Stimulated activated naive CD8-positive, alpha-beta T cell treated with anti-CD3 and anti-CD28 coated beads, Interleukin-15, Interleukin-2, amounts not matched to agents 100 U/mL and 50 U/mL, for 24 hours (primary cell): ENCODE data around the gene PSMC4.

Experiments
- ATAC-seq: fragments of 150-1000 bp; cut with Tn5 transposase; one replicate; pipeline ENCODE4 v1.10.0; 2021
- DNase-seq: peaks from one replicate; pipeline ENCODE4 v3.0.0; 2021

The PSMC4 gene

GRCh38 chr19:39970675-39971379, at the start of gene PSMC4:
PSMC4 (plus strand) TSS chr19:39971165; CDS start chr19:39971203, 38 bp downstream.
- peak; percentile 99 for ATAC-seq
- DNase-seq: peak; percentile 99

GRCh38 chr19:39923862-39924261, 47.1 kb upstream of the PSMC4 start:
- no peak for DNase-seq
- ATAC-seq: no peak

GRCh38 chr19:39924389-39924788, 46.6 kb upstream of the PSMC4 start:
- no peak for DNase-seq
- ATAC-seq: no peak

DNA sequence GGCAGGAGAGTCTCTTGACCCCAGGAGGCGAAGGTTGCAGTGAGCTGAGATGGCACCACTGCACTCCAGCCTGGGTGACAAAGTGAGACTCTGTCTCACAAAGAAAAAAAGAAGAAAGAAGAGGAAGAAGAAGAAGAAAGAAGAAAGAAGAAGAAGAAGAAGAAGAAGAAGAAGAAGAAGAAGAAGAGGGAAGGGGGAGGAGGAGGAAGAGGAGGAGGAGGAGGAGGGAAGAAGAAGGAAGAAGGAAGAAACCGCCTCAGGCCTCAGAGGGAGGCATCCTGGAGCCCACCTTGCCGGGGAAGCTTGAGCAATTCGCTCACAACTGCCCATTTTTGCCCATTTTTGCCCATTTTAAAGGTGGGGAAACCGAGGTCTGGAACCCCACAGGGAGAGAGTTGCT, 46.0 kb upstream of the PSMC4 start:
- DNase-seq (no peak), ATAC-seq (no peak)

GRCh38 chr19:39926170-39926760, 44.7 kb upstream of the PSMC4 start:
- ATAC-seq (no peak), DNase-seq (no peak)

DNA sequence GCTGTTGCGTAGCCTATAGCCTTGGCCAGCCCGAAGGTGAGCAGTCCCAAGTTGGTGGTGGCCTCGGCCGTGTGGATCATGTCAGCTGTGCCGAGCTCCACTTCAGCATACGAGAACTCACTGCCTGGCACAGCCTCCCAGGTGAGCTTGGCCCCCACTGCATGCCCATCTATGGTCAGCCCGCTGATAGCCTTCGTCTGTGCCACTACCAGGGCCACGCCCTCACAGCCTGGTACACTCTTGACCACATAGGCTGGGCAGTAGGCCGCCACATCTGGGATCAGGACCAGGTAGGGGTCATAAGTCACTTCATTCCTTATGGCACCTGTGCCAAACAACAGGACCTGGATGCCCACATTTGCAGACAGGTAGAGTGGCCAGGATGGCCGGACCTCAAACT, 43.9 kb upstream of the PSMC4 start:
- DNase-seq: no peak
- ATAC-seq: no peak

- DNase-seq (no peak), ATAC-seq (peak; percentile 36)
Measured at GRCh38 chr19:39927524-39928356, 43.2 kb upstream of the PSMC4 start.

- no peak for ATAC-seq
- DNase-seq: no peak
Measured at GRCh38 chr19:39928357-39928725, 42.6 kb upstream of the PSMC4 start.

DNA sequence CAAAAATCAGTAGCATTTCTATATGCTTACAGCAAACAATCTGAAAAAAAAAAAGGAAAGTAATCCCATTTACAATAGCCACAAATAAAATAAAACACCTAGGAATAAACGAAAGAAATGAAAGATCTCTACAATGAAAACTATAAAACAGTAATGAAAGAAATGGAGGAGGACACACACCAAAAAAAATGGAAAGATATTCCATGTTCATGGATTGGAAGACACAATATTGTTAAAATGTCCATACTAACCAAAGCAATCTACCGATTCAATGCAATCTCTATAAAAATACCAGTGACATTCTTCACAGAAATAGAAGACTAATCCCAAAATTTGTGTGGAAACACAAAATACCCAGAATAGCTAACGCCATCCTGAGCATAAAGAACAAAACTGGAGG, 41.2 kb upstream of the PSMC4 start:
- DNase-seq (no peak), ATAC-seq (no peak)

DNA sequence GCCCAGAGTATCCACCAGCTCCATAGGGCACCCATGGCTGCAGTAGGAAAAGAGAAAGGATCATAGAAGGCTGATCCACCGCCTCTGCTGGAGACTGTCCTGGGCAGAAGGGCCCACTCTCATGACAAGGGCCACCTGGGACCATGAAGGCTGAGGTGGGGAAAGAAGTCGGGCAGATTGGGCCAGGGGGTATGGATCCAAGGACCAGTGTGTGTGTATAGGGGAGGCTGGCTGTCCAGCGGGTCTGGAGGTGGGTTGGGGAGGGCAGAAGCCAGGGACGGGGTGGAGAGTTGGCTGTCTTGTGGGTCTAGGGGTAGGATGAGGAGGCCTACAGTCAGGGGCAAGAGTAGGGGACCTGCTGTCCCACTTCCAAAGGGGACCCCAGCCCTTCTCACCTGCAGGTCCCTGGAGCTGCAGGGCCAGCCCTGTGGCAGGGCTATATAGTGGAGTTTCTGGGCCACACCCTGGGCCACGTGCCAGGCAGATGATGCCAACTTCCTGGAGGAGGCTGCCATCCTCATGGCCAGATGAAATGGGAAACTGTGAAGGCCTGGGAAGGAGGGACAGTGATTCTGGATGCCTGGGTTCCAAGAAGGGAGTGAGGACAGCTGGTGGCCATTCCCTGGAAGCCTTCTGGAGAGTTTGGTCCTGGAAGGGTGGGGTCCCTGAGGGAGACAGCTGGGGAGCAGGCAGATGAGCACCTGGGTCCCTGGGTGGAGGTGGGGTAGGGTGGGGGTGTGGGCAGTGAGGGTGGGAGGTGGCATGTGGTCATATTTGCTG, 36.2 kb upstream of the PSMC4 start, which contains the start of gene FCGBP:
Gene FCGBP (minus strand): TSS at position 51 of the 780 bp plus-strand sequence.
- DNase-seq (no peak), ATAC-seq (no peak)

DNA sequence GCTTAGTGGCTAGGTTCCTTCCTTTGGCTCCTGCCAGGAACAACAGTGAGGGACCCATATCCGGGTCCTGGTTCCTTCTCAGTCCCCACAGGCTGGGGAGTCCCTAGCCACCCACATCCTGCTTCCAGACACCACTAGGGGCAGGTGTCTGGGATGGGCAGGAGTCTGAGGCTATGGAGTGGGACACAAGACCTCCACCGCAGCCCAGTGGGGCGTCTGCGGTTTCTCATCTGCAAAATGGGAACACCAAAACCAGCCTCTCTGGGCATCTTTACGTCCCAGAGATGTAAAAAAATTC, 35.7 kb upstream of the PSMC4 start:
- ATAC-seq (no peak), DNase-seq (no peak)

GRCh38 chr19:39936020-39936419, 34.9 kb upstream of the PSMC4 start:
- peak; percentile 24 for ATAC-seq

DNA sequence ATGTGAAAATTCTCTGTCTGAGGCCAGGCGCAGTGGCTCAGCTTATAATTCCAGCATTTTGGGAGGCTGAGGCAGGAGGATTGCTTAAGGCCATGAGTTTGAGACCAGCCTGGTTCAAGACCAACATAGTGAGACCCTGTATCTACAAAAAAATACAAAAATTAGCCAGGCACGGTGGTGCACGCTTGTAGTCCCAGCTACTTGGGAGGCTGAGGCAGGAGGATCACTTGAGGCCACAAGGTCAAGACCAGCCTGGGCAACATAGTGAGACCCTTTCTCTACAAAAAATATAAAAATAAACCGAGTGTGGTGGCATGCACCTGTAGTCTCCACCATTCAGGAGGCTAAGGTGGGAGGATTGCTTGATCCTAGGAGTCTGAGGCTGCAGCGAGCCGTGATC, 34.3 kb upstream of the PSMC4 start:
- ATAC-seq: no peak
- no peak for DNase-seq

More at GRCh38 chr19:39936020-39936419, 34.9 kb upstream of the PSMC4 start:
- DNase-seq: no peak

DNA sequence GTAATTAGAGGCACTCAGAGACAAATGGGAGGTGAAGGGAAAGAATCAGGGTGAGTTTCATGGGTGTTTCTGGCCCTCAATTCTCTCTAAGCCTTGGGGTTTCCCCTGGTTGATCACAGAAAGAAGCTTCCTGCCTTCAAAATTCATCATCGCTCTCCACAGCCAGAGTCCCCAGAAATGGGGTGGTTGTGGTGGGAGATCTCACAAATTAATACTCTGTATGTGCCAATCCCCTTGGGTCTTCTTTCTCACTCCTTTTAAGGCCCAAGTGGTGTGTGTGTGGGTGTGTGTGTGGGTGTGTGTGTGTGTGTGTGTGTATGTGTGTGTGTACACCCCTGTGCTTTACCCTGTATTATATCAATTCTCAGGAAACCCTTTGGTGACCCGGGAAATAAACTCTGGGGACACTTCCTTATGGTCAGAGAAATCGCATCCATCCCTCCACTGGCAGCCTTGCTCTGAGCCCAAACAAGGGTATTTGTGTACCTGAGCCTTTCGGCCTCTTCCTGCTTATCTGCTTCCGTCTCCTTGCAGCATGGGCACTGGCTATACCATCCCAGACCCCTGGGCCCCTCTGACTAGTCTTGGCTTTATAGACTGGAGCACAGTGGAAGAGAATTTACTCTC, 33.8 kb upstream of the PSMC4 start:
- peak; percentile 75 for ATAC-seq
- DNase-seq: peak; percentile 49

- ATAC-seq (no peak), DNase-seq (no peak)
Measured at GRCh38 chr19:39937787-39938186, 33.2 kb upstream of the PSMC4 start.

- no peak for DNase-seq
- ATAC-seq: no peak
Measured at GRCh38 chr19:39939556-39939955, 31.4 kb upstream of the PSMC4 start.

DNA sequence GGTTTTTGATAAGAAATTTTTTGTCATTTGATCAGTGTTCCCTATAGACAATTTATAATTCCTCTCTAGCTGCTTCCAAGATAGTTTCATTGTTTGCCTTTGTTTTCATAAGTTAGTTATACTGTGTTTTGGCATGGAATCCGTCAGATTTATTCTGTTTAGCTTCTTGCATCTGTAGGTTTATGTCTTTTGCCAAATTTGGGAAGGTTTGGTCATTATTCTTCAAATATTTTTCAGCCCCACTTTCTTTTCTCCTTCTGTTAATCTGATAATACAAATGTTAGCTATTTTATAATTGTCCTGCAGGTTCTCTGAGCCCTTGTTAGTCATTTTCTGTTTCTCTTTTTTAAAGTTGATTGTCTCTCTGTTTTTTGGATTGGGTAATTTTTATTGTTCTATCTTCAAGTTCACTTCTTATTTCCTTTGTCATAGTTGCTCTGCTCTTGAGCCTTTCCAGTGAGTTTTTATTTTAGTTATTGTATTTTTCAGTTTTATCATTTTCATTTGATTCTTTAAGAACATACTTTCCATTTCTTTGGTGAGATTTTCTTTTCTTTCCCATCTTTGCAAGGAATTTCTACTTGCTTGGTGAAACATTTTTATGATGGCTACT, 30.6 kb upstream of the PSMC4 start:
- DNase-seq (no peak), ATAC-seq (no peak)

DNA sequence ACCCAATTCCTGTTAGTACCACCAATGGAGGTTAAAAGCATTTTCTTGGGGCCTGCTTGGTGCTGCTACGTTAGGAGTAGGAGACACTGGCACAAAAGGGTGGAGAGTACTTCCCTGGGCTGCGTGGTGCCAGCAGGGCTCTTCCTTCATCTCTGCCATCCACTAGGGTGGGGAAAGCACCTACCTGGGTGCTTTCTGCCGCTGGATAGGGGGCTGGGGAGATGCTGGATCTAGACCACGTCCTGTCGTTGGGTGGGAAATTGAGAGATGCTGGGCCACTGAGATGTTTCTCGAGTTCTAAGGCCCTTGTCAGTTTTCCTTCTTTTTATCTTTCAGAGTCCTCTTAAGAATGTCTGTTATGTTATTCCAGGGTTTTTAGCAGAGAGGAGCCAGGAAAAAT, 29.8 kb upstream of the PSMC4 start:
- ATAC-seq: no peak

GRCh38 chr19:39941615-39942365, 29.2 kb upstream of the PSMC4 start:
- DNase-seq (peak; percentile 52), ATAC-seq (peak; percentile 86)

More for the DNA sequence above, 29.8 kb upstream of the PSMC4 start:
- DNase-seq: no peak

- DNase-seq (no peak), ATAC-seq (no peak)
Measured at GRCh38 chr19:39942366-39942730, 28.6 kb upstream of the PSMC4 start.

GRCh38 chr19:39943586-39943985, 27.4 kb upstream of the PSMC4 start:
- ATAC-seq: no peak
- DNase-seq: no peak
